ENCODE measurements around the gene TEAD2.
A peak's percentile ranks its signal among the peaks of the same experiment; 100 is the strongest.

TEAD2 gene

GRCh38 chr19:49362048-49362928 lies at the start of gene TEAD2:
Gene TEAD2, minus strand, starts transcription at chr19:49362416. Its CDS starts 2,341 bp downstream, at chr19:49360075.
- DNase-seq (ENCODE audit: low read depth): no peak

- DNase-seq (ENCODE audit: low read depth): no peak
Measured at GRCh38 chr19:49411681-49412326, 49.6 kb upstream of the TEAD2 start.

GRCh38 chr19:49409441-49410029 lies 47.3 kb upstream of the TEAD2 start:
- DNase-seq (ENCODE audit: low read depth): no peak

GRCh38 chr19:49408816-49409440 lies 46.7 kb upstream of the TEAD2 start:
- no peak for DNase-seq (ENCODE audit: low read depth)

GRCh38 chr19:49407482-49408015 lies 45.3 kb upstream of the TEAD2 start:
- no peak for DNase-seq (ENCODE audit: low read depth)

GRCh38 chr19:49407079-49407478 lies 44.9 kb upstream of the TEAD2 start:
- no peak for DNase-seq (ENCODE audit: low read depth)

GRCh38 chr19:49403404-49404187 lies 41.4 kb upstream of the TEAD2 start:
- DNase-seq (ENCODE audit: low read depth): no peak

GRCh38 chr19:49400029-49400428 lies 37.8 kb upstream of the TEAD2 start:
- DNase-seq (ENCODE audit: low read depth): no peak

GRCh38 chr19:49398931-49399330 lies 36.7 kb upstream of the TEAD2 start:
- no peak for DNase-seq (ENCODE audit: low read depth)

- DNase-seq (ENCODE audit: low read depth): no peak
Measured at GRCh38 chr19:49398001-49398615, 35.9 kb upstream of the TEAD2 start.

GRCh38 chr19:49396738-49397505 lies 34.7 kb upstream of the TEAD2 start:
- DNase-seq (ENCODE audit: low read depth): no peak

- no peak for DNase-seq (ENCODE audit: low read depth)
Measured at GRCh38 chr19:49395581-49396407, 33.6 kb upstream of the TEAD2 start.

- no peak for DNase-seq (ENCODE audit: low read depth)
Measured at GRCh38 chr19:49393881-49394280, 31.7 kb upstream of the TEAD2 start.

- DNase-seq (ENCODE audit: low read depth): peak; percentile 67
Measured at GRCh38 chr19:49391581-49392399, 29.6 kb upstream of the TEAD2 start.

- DNase-seq (ENCODE audit: low read depth): no peak
Measured at GRCh38 chr19:49390929-49391359, 28.7 kb upstream of the TEAD2 start.

GRCh38 chr19:49390131-49390928 lies 28.1 kb upstream of the TEAD2 start:
- DNase-seq (ENCODE audit: low read depth): no peak

GRCh38 chr19:49389406-49389805 lies 27.2 kb upstream of the TEAD2 start:
- DNase-seq (ENCODE audit: low read depth): no peak
